ENCODE results near the gene APOD.

GRCh38 chr3:195612075-195612800 is 28.5 kb upstream of the APOD start:
- no peak for TF ChIP-seq CTCF (IDR thresholded peaks at IDR 0.05)
- TF ChIP-seq POLR2A (IDR thresholded peaks at IDR 0.05) = no peak
